ENCODE data around the gene NPEPPS.
"Not testable (repeated sequence)": the region's sequence is repeated elsewhere in the genome, so short reads cannot be mapped to it uniquely, and the experiment has no call there.

NPEPPS gene

GRCh38 chr17:47530557-47531232 is at the start of gene NPEPPS:
Gene NPEPPS, plus strand, starts transcription at chr17:47531108. Its CDS starts 193 bp downstream, at chr17:47531301.
- peak; percentile 74 for DNase-seq (ENCODE audit: low spot score)

GRCh38 chr17:47491841-47492212 is 39.1 kb upstream of the NPEPPS start:
- DNase-seq (ENCODE audit: low spot score), result not testable (repeated sequence)

GRCh38 chr17:47499074-47499473 is 31.8 kb upstream of the NPEPPS start:
- not testable (repeated sequence) for DNase-seq (ENCODE audit: low spot score)

- not testable (repeated sequence) for DNase-seq (ENCODE audit: low spot score)
These were observed 31.4 kb upstream of the NPEPPS start for GRCh38 chr17:47499494-47499893.

GRCh38 chr17:47500620-47501019 is 30.3 kb upstream of the NPEPPS start:
- not testable (repeated sequence) for DNase-seq (ENCODE audit: low spot score)

GRCh38 chr17:47502122-47502731 is 28.7 kb upstream of the NPEPPS start:
- not testable (repeated sequence) for DNase-seq (ENCODE audit: low spot score)

- not testable (repeated sequence) for DNase-seq (ENCODE audit: low spot score)
These were observed 28.0 kb upstream of the NPEPPS start for GRCh38 chr17:47502776-47503455.

- DNase-seq (ENCODE audit: low spot score), result not testable (repeated sequence)
These were observed 19.2 kb upstream of the NPEPPS start for GRCh38 chr17:47511701-47512146.

- DNase-seq (ENCODE audit: low spot score), result not testable (repeated sequence)
These were observed 17.6 kb upstream of the NPEPPS start for GRCh38 chr17:47513301-47513700.

- not testable (repeated sequence) for DNase-seq (ENCODE audit: low spot score)
These were observed 12.0 kb upstream of the NPEPPS start for GRCh38 chr17:47518880-47519279.

- not testable (repeated sequence) for DNase-seq (ENCODE audit: low spot score)
These were observed 11.5 kb upstream of the NPEPPS start for GRCh38 chr17:47519365-47519764.

GRCh38 chr17:47520279-47520678 is 10.6 kb upstream of the NPEPPS start:
- DNase-seq (ENCODE audit: low spot score), result not testable (repeated sequence)

- DNase-seq (ENCODE audit: low spot score), result not testable (repeated sequence)
These were observed 9.5 kb upstream of the NPEPPS start for GRCh38 chr17:47521434-47521833.

- DNase-seq (ENCODE audit: low spot score), result not testable (repeated sequence)
These were observed 8.6 kb upstream of the NPEPPS start for GRCh38 chr17:47522341-47522740.

- peak; percentile 7 for DNase-seq (ENCODE audit: low spot score)
These were observed 419 bp downstream of the NPEPPS start for GRCh38 chr17:47531233-47531820.

- DNase-seq (ENCODE audit: low spot score), result not testable (repeated sequence)
These were observed 8.2 kb downstream of the NPEPPS start for GRCh38 chr17:47539085-47539484.

- DNase-seq (ENCODE audit: low spot score), result not testable (repeated sequence)
These were observed 10.8 kb downstream of the NPEPPS start for GRCh38 chr17:47541676-47542075.

GRCh38 chr17:47544327-47544726 is 13.4 kb downstream of the NPEPPS start:
- not testable (repeated sequence) for DNase-seq (ENCODE audit: low spot score)

- DNase-seq (ENCODE audit: low spot score), result not testable (repeated sequence)
These were observed 23.8 kb downstream of the NPEPPS start for GRCh38 chr17:47554733-47555132.

GRCh38 chr17:47556108-47556507 is 25.2 kb downstream of the NPEPPS start:
- DNase-seq (ENCODE audit: low spot score), result not testable (repeated sequence)

GRCh38 chr17:47560517-47561043 is 29.7 kb downstream of the NPEPPS start:
- not testable (repeated sequence) for DNase-seq (ENCODE audit: low spot score)

Data from HuH-7 (cell line).